Measurements from ENCODE around the gene ATP6V0A4.

ATP6V0A4 gene

DNA sequence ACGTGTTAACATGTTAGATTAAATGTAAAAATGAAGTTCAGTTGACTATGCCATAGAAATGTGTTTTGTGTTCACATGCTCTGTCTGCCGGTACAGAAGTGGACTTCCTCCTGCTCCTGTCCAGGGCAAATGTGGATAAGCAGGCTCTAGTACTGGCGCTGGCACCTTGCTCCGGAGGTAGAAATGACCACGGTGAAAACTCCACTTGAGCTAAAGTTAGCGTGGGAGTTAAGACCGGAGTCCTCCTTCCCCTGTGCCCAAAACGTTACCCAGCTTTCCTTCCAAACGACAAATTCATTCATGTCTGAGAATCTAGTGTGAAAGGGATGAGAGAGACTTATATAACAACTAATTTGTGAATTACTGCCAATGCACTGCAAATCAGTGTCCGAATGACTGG, 35.0 kb upstream of the ATP6V0A4 start:
- TF ChIP-seq POLR2AphosphoS5 (IDR thresholded peaks at IDR 0.05; ENCODE audit: low read depth, low read length) (no peak), PAX5 (IDR thresholded peaks at IDR 0.05; ENCODE audit: insufficient read depth, low read length, severe bottlenecking) (no peak), TAF1 (IDR thresholded peaks at IDR 0.05; ENCODE audit: low read depth, low read length) (no peak), POU2F2 (IDR thresholded peaks at IDR 0.05; ENCODE audit: low read depth, low read length) (no peak), POLR2A (IDR thresholded peaks at IDR 0.05; ENCODE audit: low read depth, low read length) (no peak), SPI1 (IDR thresholded peaks at IDR 0.05; ENCODE audit: low read depth, low read length) (no peak)
- DNase-seq (ENCODE audit: insufficient read length, low spot score), result no peak
- FAIRE-seq, result no peak

DNA sequence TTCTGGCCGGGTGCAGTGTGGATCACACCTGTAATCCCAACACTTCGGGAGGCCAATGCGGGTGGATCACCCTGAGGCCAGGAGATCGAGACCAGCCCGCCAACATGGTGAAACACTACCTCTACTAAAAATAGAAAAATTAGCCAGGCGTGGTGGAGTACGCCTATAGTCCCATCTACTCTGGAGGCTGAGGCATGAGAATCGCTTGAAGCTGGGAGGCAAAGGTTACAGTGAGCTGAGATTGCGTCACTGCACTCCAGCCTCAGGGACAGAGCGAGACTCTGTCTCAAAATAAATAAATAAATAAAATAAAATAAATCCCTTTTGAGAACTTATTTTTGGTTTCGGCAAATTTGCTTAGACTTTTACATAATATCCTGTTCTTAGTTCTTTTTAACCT, 31.3 kb upstream of the ATP6V0A4 start:
- TF ChIP-seq PAX5 (IDR thresholded peaks at IDR 0.05; ENCODE audit: insufficient read depth, low read length, severe bottlenecking) (no peak), SPI1 (IDR thresholded peaks at IDR 0.05; ENCODE audit: low read depth, low read length) (no peak)
- no peak for DNase-seq (ENCODE audit: insufficient read length, low spot score)
- FAIRE-seq, result no peak

DNA sequence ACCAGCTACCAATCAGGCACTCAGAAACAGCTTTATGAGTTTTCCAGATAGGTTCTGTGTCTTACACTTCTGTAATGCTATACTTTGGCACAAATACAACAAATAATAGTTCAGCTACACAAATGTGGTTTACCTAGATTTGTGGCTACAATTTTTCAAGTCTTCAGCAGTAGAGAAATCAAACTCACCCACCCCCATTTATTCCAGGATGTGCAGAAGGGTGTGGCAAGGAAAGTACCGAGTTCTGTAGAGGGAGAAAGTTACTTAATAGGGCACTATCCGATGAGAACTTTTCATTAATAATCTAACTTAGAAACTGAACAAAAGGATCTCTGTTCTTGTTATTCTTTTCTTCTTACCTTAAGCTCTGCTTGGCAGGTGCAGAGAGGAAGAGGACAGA, 30.3 kb upstream of the ATP6V0A4 start:
- no peak for DNase-seq (ENCODE audit: insufficient read length, low spot score)
- no peak for TF ChIP-seq POLR2AphosphoS5 (IDR thresholded peaks at IDR 0.05; ENCODE audit: low read depth, low read length)
- no peak for TF ChIP-seq TAF1 (IDR thresholded peaks at IDR 0.05; ENCODE audit: low read depth, low read length)
- TF ChIP-seq POU2F2 (IDR thresholded peaks at IDR 0.05; ENCODE audit: low read depth, low read length), result no peak
- TF ChIP-seq PAX5 (IDR thresholded peaks at IDR 0.05; ENCODE audit: insufficient read depth, low read length, severe bottlenecking), result no peak
- TF ChIP-seq SPI1 (IDR thresholded peaks at IDR 0.05; ENCODE audit: low read depth, low read length), result no peak
- TF ChIP-seq POLR2A (IDR thresholded peaks at IDR 0.05; ENCODE audit: low read depth, low read length), result no peak
- FAIRE-seq, result no peak

- DNase-seq (ENCODE audit: insufficient read length, low spot score) (no peak), FAIRE-seq (no peak)
- TF ChIP-seq POLR2AphosphoS5 (IDR thresholded peaks at IDR 0.05; ENCODE audit: low read depth, low read length) (no peak), POLR2A (IDR thresholded peaks at IDR 0.05; ENCODE audit: low read depth, low read length) (no peak), POU2F2 (IDR thresholded peaks at IDR 0.05; ENCODE audit: low read depth, low read length) (no peak), TAF1 (IDR thresholded peaks at IDR 0.05; ENCODE audit: low read depth, low read length) (no peak), SPI1 (IDR thresholded peaks at IDR 0.05; ENCODE audit: low read depth, low read length) (no peak), PAX5 (IDR thresholded peaks at IDR 0.05; ENCODE audit: insufficient read depth, low read length, severe bottlenecking) (no peak)
Observed at GRCh38 chr7:138825049-138825721, 27.2 kb upstream of the ATP6V0A4 start.

DNA sequence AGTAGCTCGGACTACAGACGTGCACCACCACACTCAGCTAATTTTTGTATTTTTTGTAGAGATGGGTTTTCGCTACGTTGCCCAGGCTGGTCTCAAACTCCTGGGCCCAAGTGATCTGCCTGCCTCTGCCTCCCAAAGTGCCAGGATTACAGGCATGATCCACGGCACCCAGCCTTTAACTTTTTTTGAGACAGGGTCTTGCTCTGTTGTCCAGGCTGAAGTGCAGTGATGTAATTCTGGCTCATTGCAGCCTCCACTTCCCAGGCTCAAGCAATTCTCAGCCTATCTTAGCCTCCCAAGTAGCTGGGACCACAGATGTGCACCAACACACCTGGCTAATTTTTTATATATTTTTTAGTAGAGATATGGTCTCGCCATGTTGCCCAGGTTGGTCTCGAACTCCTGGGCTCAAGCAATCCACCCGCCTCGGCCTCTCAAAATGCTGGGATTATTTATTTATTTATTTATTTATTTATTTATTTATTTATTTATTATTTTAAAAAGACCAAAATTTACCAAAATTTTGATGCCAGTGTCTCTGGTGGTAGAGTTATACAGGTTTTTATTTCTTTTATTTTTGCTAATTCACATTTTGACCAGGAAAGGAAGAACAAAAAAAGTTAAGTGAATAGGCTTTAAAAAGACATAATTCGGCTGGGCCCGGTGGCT, 25.0 kb upstream of the ATP6V0A4 start:
- TF ChIP-seq POLR2A (IDR thresholded peaks at IDR 0.05; ENCODE audit: low read depth, low read length) (no peak), POLR2AphosphoS5 (IDR thresholded peaks at IDR 0.05; ENCODE audit: low read depth, low read length) (no peak), PAX5 (IDR thresholded peaks at IDR 0.05; ENCODE audit: insufficient read depth, low read length, severe bottlenecking) (no peak), POU2F2 (IDR thresholded peaks at IDR 0.05; ENCODE audit: low read depth, low read length) (no peak), SPI1 (IDR thresholded peaks at IDR 0.05; ENCODE audit: low read depth, low read length) (no peak), TAF1 (IDR thresholded peaks at IDR 0.05; ENCODE audit: low read depth, low read length) (no peak)
- DNase-seq (ENCODE audit: insufficient read length, low spot score) (no peak), FAIRE-seq (no peak)

DNA sequence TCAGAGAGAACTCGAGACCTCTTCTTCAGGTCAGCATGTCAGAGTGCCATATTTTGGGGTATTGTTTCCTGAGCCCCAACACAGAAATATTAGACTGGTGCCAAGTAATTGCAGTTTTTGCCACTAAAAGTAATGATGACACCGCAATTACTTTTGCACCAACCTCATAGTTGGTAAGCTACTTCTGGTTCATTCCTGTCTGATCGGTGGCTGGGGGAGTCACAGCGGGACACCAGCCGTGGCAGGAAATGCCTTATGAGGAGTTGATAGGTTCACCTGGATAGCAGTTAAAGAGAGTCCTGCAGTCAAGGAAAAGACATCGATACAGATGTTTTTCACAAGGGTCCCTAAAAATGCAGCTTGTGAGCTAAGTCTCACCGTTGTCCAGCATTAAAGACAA, 23.9 kb upstream of the ATP6V0A4 start:
- no peak for DNase-seq (ENCODE audit: insufficient read length, low spot score)
- no peak for FAIRE-seq
- no peak for TF ChIP-seq PAX5 (IDR thresholded peaks at IDR 0.05; ENCODE audit: insufficient read depth, low read length, severe bottlenecking)
- TF ChIP-seq SPI1 (IDR thresholded peaks at IDR 0.05; ENCODE audit: low read depth, low read length), result no peak
- no peak for TF ChIP-seq TAF1 (IDR thresholded peaks at IDR 0.05; ENCODE audit: low read depth, low read length)
- no peak for TF ChIP-seq POU2F2 (IDR thresholded peaks at IDR 0.05; ENCODE audit: low read depth, low read length)
- no peak for TF ChIP-seq POLR2AphosphoS5 (IDR thresholded peaks at IDR 0.05; ENCODE audit: low read depth, low read length)
- no peak for TF ChIP-seq POLR2A (IDR thresholded peaks at IDR 0.05; ENCODE audit: low read depth, low read length)

- TF ChIP-seq POLR2A (IDR thresholded peaks at IDR 0.05; ENCODE audit: low read depth, low read length) (no peak), POLR2AphosphoS5 (IDR thresholded peaks at IDR 0.05; ENCODE audit: low read depth, low read length) (no peak), SPI1 (IDR thresholded peaks at IDR 0.05; ENCODE audit: low read depth, low read length) (no peak), PAX5 (IDR thresholded peaks at IDR 0.05; ENCODE audit: insufficient read depth, low read length, severe bottlenecking) (no peak), TAF1 (IDR thresholded peaks at IDR 0.05; ENCODE audit: low read depth, low read length) (no peak), POU2F2 (IDR thresholded peaks at IDR 0.05; ENCODE audit: low read depth, low read length) (no peak)
- no peak for FAIRE-seq
- no peak for DNase-seq (ENCODE audit: insufficient read length, low spot score)
Observed at GRCh38 chr7:138819625-138820024, 21.6 kb upstream of the ATP6V0A4 start.

DNA sequence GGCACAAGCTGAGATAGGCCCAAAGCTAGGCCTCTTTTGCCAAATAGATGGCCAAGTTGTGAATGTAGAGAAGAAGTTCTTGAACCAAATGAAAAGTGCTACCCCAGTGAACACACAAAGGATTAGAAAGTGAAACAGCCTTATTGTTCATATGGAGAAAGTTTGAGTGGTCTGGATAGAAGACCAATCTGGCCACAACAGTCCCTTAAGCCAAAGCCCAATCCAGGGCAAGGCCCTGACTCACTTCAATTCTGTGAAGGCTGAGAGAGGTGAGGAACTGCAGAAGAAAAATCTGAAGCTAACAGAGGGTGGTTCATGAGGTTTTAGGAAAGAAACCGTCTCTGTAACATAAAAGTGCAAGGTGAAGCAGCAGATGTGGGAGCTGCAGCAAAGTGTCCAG, 18.7 kb upstream of the ATP6V0A4 start:
- DNase-seq (ENCODE audit: insufficient read length, low spot score) (no peak), FAIRE-seq (no peak)
- TF ChIP-seq POLR2A (IDR thresholded peaks at IDR 0.05; ENCODE audit: low read depth, low read length), result no peak
- TF ChIP-seq TAF1 (IDR thresholded peaks at IDR 0.05; ENCODE audit: low read depth, low read length), result no peak
- no peak for TF ChIP-seq POU2F2 (IDR thresholded peaks at IDR 0.05; ENCODE audit: low read depth, low read length)
- no peak for TF ChIP-seq PAX5 (IDR thresholded peaks at IDR 0.05; ENCODE audit: insufficient read depth, low read length, severe bottlenecking)
- no peak for TF ChIP-seq POLR2AphosphoS5 (IDR thresholded peaks at IDR 0.05; ENCODE audit: low read depth, low read length)

- FAIRE-seq (no peak), DNase-seq (ENCODE audit: insufficient read length, low spot score) (no peak)
- TF ChIP-seq TAF1 (IDR thresholded peaks at IDR 0.05; ENCODE audit: low read depth, low read length), result no peak
- TF ChIP-seq POLR2AphosphoS5 (IDR thresholded peaks at IDR 0.05; ENCODE audit: low read depth, low read length), result no peak
- TF ChIP-seq PAX5 (IDR thresholded peaks at IDR 0.05; ENCODE audit: insufficient read depth, low read length, severe bottlenecking), result no peak
- no peak for TF ChIP-seq POLR2A (IDR thresholded peaks at IDR 0.05; ENCODE audit: low read depth, low read length)
- TF ChIP-seq POU2F2 (IDR thresholded peaks at IDR 0.05; ENCODE audit: low read depth, low read length), result no peak
- TF ChIP-seq SPI1 (IDR thresholded peaks at IDR 0.05; ENCODE audit: low read depth, low read length), result no peak
Observed at GRCh38 chr7:138814816-138815332, 16.9 kb upstream of the ATP6V0A4 start.
